GM12864 (cell line): ENCODE measurements around the gene PREX1.

Source experiments
- DNase-seq: peaks from one replicate; pipeline ENCODE4 v3.0.0-alpha.2; 2011; ENCODE audit warnings: low read depth
- H3K4me3 ChIP-seq: 2 replicates; pipeline ENCODE4 v1.5.1; 2011; ENCODE audit warnings: mild to moderate bottlenecking, low read depth, low read length, control low read depth
- TF ChIP-seq, protein P1 (sequence below): IDR thresholded peaks from 2 replicates; pipeline ENCODE4 v1.5.1; 2011; ENCODE audit warnings: low read depth, mild to moderate bottlenecking, moderate library complexity, low read length, control low read depth, inconsistent platforms; ENCODE audit errors: missing control alignments

PREX1 gene

GRCh38 chr20:48841196-48841874 is 13.5 kb upstream of the PREX1 start:
- H3K4me3 ChIP-seq, result no peak overlapping the region
- TF ChIP-seq, protein P1, sequence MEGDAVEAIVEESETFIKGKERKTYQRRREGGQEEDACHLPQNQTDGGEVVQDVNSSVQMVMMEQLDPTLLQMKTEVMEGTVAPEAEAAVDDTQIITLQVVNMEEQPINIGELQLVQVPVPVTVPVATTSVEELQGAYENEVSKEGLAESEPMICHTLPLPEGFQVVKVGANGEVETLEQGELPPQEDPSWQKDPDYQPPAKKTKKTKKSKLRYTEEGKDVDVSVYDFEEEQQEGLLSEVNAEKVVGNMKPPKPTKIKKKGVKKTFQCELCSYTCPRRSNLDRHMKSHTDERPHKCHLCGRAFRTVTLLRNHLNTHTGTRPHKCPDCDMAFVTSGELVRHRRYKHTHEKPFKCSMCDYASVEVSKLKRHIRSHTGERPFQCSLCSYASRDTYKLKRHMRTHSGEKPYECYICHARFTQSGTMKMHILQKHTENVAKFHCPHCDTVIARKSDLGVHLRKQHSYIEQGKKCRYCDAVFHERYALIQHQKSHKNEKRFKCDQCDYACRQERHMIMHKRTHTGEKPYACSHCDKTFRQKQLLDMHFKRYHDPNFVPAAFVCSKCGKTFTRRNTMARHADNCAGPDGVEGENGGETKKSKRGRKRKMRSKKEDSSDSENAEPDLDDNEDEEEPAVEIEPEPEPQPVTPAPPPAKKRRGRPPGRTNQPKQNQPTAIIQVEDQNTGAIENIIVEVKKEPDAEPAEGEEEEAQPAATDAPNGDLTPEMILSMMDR, result no peak
- no peak for DNase-seq

DNA sequence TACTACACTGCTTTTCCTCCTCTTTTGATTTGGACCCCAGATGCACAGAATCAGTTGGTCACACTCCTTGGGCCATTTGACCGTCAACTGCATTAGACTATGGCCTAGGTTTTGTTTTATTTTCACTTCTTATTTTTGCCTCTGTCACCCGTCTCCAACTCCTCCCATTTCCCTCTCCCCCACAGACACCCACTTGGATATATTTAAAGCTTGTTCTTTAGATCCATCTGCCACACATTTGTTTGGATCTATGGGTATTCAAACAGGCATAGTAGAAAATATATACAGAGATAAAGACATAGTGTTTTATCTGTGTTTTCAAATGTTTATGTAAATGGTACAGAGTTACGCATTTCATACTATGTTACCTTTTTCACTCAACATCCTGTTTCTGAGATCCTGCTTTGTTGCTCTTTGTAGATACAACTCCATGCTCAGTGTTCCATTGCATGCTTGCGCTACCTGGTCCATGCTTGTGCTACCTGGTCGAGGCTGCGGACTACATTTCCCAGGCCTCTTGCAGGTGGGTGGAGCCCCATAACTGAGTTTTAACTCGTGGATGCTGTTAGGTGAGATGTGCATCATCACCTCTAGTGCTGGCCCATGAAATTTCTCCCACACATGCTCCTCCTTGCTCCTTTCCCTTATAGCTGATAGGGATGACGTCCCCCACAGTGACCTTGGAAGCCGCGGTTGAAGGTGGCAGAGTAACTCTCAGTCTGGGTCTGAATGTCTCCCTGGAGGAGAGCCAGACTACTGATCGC is 11.5 kb upstream of the PREX1 start:
- peak overlapping the region; percentile 15; the same call in 1 of the 2 replicates for H3K4me3 ChIP-seq
- TF ChIP-seq, protein P1, result no peak
- no peak for DNase-seq

- H3K4me3 ChIP-seq, result no peak overlapping the region
- TF ChIP-seq, protein P1, result no peak
- DNase-seq, result no peak
Observed at GRCh38 chr20:48837014-48837413, 9.2 kb upstream of the PREX1 start.

DNA sequence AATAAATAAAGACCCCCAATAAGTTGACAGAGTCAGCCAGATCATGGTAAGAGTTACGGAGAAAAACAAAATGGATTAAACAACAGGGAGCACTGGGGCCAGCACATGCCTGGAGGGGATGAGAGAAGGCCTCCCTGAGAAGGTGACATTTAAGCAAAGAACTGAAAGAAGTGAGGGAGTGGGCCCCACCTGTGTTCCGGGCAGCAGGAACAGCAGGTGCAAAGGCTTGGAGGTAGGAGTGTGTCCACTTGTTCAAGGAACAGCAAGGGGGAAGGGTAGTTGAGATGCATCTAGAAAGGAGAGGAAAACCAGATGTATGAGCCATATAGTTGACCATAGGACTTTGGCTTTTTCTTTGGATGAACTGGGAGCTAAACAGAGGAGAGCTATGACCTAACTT is 7.6 kb upstream of the PREX1 start:
- DNase-seq, result no peak
- H3K4me3 ChIP-seq, result no peak overlapping the region
- TF ChIP-seq, protein P1, result no peak

GRCh38 chr20:48834278-48834677 is 6.5 kb upstream of the PREX1 start:
- no peak overlapping the region for H3K4me3 ChIP-seq
- TF ChIP-seq, protein P1, result no peak
- DNase-seq, result no peak

DNA sequence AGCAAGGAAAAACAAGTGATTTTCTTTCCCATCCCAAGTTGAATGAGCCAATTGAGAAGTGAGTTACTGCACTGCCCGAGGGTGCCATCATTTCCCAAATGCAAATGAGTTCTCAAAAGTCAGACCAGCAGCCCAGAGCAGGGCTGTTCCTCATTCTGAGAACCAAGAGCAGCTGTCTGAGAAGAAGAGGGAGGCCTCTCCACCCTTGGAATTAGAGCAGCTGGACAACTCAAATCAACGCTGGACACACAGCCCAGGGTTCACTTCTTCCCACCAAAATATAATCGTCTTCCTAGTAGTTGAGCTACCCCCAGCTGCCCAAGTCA is 4.6 kb upstream of the PREX1 start:
- TF ChIP-seq, protein P1, result no peak
- no peak overlapping the region for H3K4me3 ChIP-seq
- DNase-seq, result no peak
